ES-I3 (cell line): ENCODE data around the gene TSPAN14.
"Not testable (repeated sequence)": the region's sequence is repeated elsewhere in the genome, so short reads cannot be mapped to it uniquely, and the experiment has no call there.

ENCODE experiments used
- H3K36me3 ChIP-seq: 2 replicates; pipeline ENCODE4 v1.6.1; 2013; ENCODE audit warnings: mild to moderate bottlenecking, low read length, control low read depth, moderate library complexity; ENCODE audit not compliant: insufficient read depth
- H3K4me1 ChIP-seq: 2 replicates; pipeline ENCODE4 v1.6.1; 2013; ENCODE audit warnings: mild to moderate bottlenecking, control low read depth, low read length; ENCODE audit not compliant: insufficient read depth
- H3K9ac ChIP-seq: 2 replicates; pipeline ENCODE4 v1.6.1; 2013; ENCODE audit warnings: low read depth, mild to moderate bottlenecking, low read length, moderate library complexity
- H3K9me3 ChIP-seq: 2 replicates; pipeline ENCODE4 v1.6.1; 2013; ENCODE audit warnings: mild to moderate bottlenecking, low read length, moderate library complexity; ENCODE audit not compliant: control insufficient read depth, insufficient read depth

Gene TSPAN14

GRCh38 chr10:80414142-80414895, 39.8 kb upstream of the TSPAN14 start:
- Histone ChIP-seq H3K9me3 (no peaks in the 10 kb centered on the region), H3K9ac (no peak overlapping the region), H3K36me3 (no peaks in the 10 kb centered on the region), H3K4me1 (peaks cover 19% of the 10 kb centered on the region)

DNA sequence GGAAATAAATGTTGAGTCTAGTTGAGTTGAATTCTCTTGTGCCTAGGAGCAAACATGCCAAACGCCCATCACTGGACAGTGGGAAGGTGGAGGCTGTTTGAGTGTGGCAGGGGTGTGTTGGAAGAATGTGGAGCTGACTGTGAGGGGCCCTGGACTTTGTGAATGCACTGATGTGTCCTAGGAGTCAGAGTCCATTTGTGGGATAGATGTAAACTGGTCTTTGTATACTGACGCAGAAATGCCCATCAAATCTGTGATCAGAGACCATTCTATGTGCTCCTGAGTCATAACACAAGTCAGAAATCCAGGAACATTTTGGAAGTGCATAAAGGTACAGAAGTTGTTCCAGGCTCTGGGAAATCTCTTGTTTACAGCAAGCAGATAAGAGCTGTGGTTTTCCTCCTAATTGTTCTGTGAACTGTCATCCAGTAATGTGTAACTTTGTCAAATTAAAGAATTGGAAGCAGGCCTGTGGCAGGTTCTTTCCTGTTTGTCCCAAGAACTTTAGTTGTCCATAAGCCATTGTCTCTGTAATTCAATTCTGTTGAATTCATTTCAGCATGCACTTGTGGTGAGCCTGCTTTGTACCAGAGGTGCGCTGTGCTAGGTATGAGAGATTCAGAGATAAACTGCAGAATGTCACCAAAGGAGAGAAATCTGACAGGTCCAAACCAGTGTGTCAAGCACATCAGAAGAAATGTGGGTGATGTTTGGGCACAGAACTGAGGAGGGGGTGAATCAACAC, 38.2 kb upstream of the TSPAN14 start:
- H3K36me3 ChIP-seq, result peaks cover 1% of the 10 kb centered on the region; the same call in 1 of the 2 replicates
- H3K9ac ChIP-seq, result no peak overlapping the region
- H3K9me3 ChIP-seq, result no peaks in the 10 kb centered on the region
- H3K4me1 ChIP-seq, result peaks cover 19% of the 10 kb centered on the region

DNA sequence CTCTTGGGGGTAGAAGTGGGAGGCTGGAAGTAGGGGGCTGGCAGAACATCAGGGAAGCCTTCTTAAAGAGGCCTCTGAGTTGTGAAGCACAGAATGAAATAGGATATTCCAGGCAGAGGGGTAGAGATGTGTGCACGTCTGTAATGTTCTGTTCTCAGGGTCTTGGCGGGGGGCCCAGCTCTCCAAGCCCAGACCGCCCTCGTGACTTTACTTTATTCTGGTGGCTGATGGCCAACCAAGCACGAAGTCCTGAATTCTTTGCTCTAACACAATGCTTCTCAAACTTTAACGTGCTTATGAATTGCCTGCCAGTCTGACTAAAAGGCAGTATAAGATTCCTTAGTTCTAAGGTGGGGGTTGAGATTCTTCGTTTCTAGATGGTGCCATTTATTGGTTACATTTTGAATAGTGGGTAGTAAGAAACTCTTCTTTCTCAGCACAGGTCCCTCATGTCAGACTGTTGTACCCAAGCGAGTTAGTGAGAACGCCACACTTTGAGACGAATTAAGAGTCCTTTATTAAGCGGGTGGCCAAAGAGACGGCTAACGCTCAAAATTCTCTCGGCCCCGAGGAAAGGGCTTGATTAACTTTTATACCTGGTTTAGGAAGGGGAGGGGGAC, 37.5 kb upstream of the TSPAN14 start:
- peaks cover 19% of the 10 kb centered on the region for H3K4me1 ChIP-seq
- H3K36me3 ChIP-seq, result peaks cover 3% of the 10 kb centered on the region; the same call in 1 of the 2 replicates
- no peak overlapping the region for H3K9ac ChIP-seq
- no peaks in the 10 kb centered on the region for H3K9me3 ChIP-seq

DNA sequence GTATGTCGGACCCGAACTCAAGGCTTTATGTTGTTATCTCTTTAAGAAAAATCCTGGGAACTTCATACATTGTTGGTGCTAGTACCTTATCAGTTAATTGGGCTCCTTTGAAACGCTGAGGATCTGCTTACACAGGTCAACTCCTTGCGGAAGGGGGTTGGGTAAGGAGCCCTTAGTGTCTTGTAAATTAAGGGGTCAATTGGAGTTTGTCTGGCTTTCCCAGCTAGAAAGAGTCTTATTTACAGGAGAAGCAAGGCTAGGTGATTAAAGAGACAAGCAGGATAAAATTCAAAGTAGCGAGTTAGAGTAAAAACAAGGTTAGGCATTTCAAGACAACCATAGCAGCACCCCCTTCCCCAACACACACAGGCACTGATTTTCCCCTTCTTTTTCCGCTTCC, 36.9 kb upstream of the TSPAN14 start:
- not testable (repeated sequence) for H3K9ac ChIP-seq, H3K9me3 ChIP-seq, H3K36me3 ChIP-seq
- H3K4me1 ChIP-seq, result peaks cover 19% of the 10 kb centered on the region

DNA sequence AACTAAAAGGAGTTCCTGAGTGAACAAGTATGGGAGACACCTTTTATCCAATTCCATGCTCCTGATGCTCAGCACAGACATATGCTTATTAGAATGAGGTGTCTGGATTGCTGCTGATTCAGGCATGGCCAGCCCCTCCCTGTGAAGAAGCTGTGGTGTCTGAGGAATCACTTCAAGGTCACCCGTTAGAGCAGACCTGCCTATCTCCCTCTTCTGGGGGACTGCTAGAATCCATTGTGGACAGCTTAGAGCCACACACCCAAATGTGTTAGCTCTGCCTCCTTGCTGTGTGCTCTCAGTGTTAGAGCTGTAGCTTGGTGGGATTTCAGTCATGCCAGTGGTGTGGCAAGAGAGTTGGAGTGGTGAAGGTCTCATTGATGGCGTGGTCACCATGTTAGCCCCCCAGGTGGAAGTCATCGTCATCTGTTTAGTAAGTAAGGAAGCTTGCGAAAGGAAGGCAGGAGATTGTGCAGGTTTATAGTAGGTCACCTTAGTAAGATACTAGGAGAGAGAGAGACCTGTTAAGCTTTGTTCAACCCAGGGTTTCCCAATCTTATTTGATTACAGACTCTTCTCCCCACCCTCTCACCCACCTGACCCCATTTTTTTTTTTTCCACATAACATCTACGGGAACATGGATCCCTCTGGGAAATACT, 32.9 kb upstream of the TSPAN14 start:
- Histone ChIP-seq H3K36me3 (peaks cover 3% of the 10 kb centered on the region; the same call in 1 of the 2 replicates), H3K9me3 (no peaks in the 10 kb centered on the region), H3K4me1 (peaks cover 18% of the 10 kb centered on the region), H3K9ac (no peak overlapping the region)

DNA sequence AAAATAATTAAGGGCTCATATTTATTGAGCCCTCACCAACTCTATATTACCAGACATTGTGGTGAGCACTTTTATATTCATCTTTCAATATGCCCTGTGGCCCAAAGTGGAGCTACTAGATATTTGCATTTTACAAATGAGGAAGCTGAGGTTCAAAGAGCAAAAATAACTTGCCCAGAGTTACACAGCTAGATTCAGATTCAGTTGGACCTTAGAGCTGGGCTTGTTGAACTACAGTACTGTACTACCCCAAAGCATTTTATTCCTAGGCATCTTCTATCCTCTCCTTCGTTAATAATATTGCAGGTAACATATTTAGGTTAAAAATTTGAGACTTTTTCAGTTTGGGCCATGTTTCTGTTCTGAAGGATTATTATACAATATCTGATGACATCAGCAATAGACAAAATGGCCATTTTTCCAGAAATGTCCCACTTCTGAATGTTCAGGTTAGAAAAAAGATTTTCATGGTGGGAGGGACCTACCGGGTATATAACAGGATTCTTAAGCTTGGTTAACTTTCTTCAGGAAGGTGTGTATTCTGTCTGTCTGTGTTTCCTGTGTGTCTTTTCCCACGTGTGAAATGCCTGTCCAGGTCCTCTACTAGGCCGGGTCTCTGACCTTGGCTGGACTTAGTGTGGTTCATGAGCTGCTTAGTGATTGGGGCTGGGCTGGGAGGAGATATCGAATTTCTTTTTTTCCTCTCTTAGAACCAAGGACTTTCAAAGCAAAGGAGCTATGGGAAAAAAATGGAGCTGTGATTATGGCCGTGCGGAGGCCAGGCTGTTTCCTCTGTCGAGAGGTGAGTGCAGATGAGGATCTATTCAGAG, 32.2 kb upstream of the TSPAN14 start:
- no peaks in the 10 kb centered on the region for H3K9me3 ChIP-seq
- H3K9ac ChIP-seq, result no peak overlapping the region
- peaks cover 10% of the 10 kb centered on the region for H3K4me1 ChIP-seq
- H3K36me3 ChIP-seq, result peaks cover 3% of the 10 kb centered on the region; the same call in 1 of the 2 replicates

DNA sequence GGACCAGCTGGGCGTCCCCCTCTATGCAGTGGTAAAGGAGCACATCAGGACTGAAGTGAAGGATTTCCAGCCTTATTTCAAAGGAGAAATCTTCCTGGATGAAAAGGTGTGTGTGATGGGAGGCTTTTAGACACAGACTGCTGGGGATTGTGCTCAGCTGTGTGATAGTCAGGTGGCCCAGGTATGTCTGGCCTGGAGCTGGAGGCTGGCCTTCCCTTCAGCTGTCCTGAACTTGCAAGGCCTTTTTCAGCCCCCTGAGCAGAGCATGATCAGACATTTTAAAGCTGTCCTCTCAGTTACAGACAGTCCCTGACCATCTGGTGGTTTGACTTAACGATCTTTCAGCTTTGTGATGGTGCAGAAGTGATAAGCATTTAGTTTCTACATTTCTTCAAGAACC, 28.2 kb upstream of the TSPAN14 start:
- H3K9me3 ChIP-seq, result no peaks in the 10 kb centered on the region
- H3K9ac ChIP-seq, result no peak overlapping the region
- no peaks in the 10 kb centered on the region for H3K4me1 ChIP-seq
- peaks cover 2% of the 10 kb centered on the region; the same call in 1 of the 2 replicates for H3K36me3 ChIP-seq

- Histone ChIP-seq H3K36me3 (no peaks in the 10 kb centered on the region; the same call in 1 of the 2 replicates), H3K9me3 (no peaks in the 10 kb centered on the region), H3K9ac (no peak overlapping the region), H3K4me1 (no peaks in the 10 kb centered on the region)
Measured at GRCh38 chr10:80427541-80427940, 26.6 kb upstream of the TSPAN14 start.

DNA sequence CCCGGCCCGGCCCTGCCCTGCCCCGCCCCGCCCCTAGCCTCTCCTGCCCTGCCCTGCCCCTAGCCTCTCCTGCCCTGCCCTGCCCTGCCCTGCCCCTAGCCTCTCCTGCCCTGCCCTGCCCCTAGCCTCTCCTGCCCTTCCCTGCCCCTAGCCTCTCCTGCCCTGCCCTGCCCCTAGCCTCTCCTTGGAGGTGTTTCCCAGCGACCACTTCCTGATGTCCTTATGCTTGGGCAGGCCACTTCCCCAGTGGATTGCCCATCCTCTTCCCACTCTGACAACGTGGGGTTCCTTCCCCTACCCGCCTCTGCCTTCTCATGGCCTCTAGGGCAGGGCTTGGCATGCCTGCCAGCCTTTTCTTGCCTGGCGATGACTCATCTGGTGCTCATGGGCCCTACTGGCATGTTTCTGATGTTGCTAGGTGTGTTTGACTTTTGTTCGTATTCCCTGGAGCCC, 24.6 kb upstream of the TSPAN14 start:
- Histone ChIP-seq H3K4me1 (no peaks in the 10 kb centered on the region), H3K9ac (no peak overlapping the region), H3K36me3 (no peaks in the 10 kb centered on the region; the same call in 1 of the 2 replicates), H3K9me3 (no peaks in the 10 kb centered on the region)

DNA sequence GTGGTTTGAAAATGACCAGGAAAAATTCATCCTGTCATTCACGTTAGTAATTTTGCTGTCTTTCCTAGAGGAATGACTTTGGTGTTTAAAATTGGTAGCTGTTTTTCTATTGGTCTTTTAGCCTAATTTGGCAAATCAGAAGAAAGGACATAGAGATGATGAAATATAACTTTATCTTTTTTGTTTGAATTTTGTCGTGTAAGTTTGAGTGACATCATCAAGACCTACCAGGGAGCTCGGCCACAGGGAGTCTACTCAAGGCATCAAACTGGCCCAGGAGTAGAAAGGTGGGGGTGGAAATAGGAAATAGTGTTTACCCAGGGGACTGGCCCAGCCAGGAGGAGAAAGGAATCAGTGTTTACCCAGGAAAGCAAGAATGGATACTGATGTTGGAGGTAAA, 21.0 kb upstream of the TSPAN14 start:
- H3K9me3 ChIP-seq, result no peaks in the 10 kb centered on the region
- peaks cover 9% of the 10 kb centered on the region; the same call in 1 of the 2 replicates for H3K4me1 ChIP-seq
- no peak overlapping the region for H3K9ac ChIP-seq
- no peaks in the 10 kb centered on the region; the same call in 1 of the 2 replicates for H3K36me3 ChIP-seq

DNA sequence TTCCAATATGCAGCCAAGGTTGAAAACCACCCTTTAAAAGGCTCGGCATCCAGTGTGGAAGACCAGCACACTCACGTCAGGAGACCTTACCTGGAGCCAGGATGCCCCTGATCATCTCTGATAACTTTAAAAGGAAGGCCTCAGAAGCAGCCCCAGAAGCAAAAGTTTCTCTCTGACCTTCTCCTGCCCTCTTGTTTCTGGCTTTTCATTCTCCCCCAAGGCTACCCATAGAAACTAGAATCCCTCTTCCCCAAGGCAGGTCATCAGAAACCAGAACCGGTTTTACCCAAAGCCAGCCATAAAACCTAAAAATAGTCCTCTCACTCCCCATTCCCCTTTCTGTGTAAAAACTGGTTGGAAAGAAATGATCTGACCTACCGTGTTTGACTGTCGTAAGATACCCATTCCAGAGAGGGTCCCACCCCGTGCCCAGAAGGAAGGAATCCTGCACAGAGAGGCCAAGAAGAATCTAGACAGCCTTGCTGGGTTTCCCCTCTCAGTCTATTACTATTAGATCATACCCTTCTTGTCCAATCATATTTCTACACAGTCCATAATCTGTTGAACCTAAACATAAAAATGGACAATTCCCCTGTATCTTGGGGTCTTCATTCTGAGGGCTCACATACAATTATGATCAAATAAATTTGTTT, 17.5 kb upstream of the TSPAN14 start:
- H3K36me3 ChIP-seq, result no peaks in the 10 kb centered on the region
- no peaks in the 10 kb centered on the region for H3K9me3 ChIP-seq
- H3K4me1 ChIP-seq, result peaks cover 9% of the 10 kb centered on the region; the same call in 1 of the 2 replicates
- no peak overlapping the region for H3K9ac ChIP-seq

DNA sequence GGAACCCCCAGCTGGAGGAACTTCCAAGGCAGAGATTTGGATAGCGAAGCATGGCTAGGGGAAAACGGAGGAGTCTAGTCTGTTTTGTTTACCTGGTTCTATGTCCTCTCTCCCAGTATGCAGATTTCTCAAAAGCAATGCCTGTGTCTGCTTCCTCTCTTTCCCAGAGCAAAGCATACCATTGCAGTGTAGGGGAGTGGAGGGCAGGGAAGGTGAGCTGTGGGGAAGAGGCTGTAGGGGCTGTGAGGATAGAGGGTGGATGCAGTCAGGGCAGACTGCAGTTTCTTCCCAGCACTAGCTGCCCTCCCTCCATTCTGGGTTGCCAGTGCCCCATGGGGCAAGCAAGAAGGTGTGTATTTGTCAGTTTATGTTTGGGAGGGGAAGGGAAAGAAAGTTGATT, 16.9 kb upstream of the TSPAN14 start:
- Histone ChIP-seq H3K9ac (no peak overlapping the region), H3K4me1 (peaks cover 9% of the 10 kb centered on the region; the same call in 1 of the 2 replicates), H3K9me3 (no peaks in the 10 kb centered on the region), H3K36me3 (no peaks in the 10 kb centered on the region)

- Histone ChIP-seq H3K36me3 (no peaks in the 10 kb centered on the region), H3K9ac (no peak overlapping the region), H3K9me3 (no peaks in the 10 kb centered on the region), H3K4me1 (peaks cover 8% of the 10 kb centered on the region; the same call in 1 of the 2 replicates)
Measured at GRCh38 chr10:80441831-80442230, 12.3 kb upstream of the TSPAN14 start.
